Epithelial cell of alveolus of lung (primary cell): ENCODE measurements around the gene QPCTL. TPM values are rescaled to one million over a fixed set of nuclear protein-coding genes. Genes with fewer than 3 reads are reported as not detected.

Experiments
- total RNA-seq: library from RNA; depleted of rRNA; stranded (reverse); fragments of >200 nt; gene quantifications from 2 replicates; pipeline ENCODE4 v1.2.1, GENCODE V29; 2015

QPCTL gene
- 13.1 and 17.5 TPM in 2 replicates for total RNA-seq

GRCh38 chr19:45692187-45693105 is at the start of gene QPCTL:
QPCTL (plus strand) TSS chr19:45692666; CDS start chr19:45692704, 38 bp downstream.

GRCh38 chr19:45667620-45668341 is 24.7 kb upstream of the QPCTL start, which contains the start of gene GIPR:
GIPR (plus strand) TSS chr19:45668221; CDS start chr19:45669521, 1,300 bp downstream.

GRCh38 chr19:45691516-45692186 is 815 bp upstream of the QPCTL start, which contains the start of gene SNRPD2:
SNRPD2 (minus strand) TSS chr19:45691953; CDS start chr19:45691888, 65 bp downstream.

GRCh38 chr19:45730368-45731288 is 38.2 kb downstream of the QPCTL start, which contains the start of gene FBXO46:
FBXO46 (minus strand) TSS chr19:45730896; CDS start chr19:45713495, 17,401 bp downstream.

GRCh38 chr19:45733160-45733810 is 40.8 kb downstream of the QPCTL start, which contains the start of gene MEIOSIN:
MEIOSIN (plus strand) TSS chr19:45733439; CDS start chr19:45735377, 1,938 bp downstream.

Other genes with a start within 250 kb of the QPCTL start
- gene FOSB, start 224.7 kb upstream of the QPCTL start, total RNA-seq, result 7.4 and 16.4 TPM in 2 replicates
- gene RTN2, start 195.6 kb upstream of the QPCTL start, total RNA-seq, result 13.7 and 20.2 TPM in 2 replicates
- gene PPM1N, start 194.2 kb upstream of the QPCTL start, total RNA-seq, result 1.2 and 5.6 TPM in 2 replicates
- 52.7 and 162 TPM in 2 replicates for gene VASP, start 185.2 kb upstream of the QPCTL start, total RNA-seq
- 5.8 and 8.5 TPM in 2 replicates for gene OPA3, start 107.9 kb upstream of the QPCTL start, total RNA-seq
- 0.26 and 0.48 TPM in 2 replicates for gene GPR4, start 90.5 kb upstream of the QPCTL start, total RNA-seq
- 12.9 and 24.5 TPM in 2 replicates for gene EML2, start 53.3 kb upstream of the QPCTL start, total RNA-seq
- gene GIPR, start 24.4 kb upstream of the QPCTL start, total RNA-seq, result 1.7 TPM in 1 of 2 replicates, not detected in the other
- gene SNRPD2, start 713 bp upstream of the QPCTL start, total RNA-seq, result 274 and 363 TPM in 2 replicates
- gene FBXO46, start 38.2 kb downstream of the QPCTL start, total RNA-seq, result 11.3 and 12.8 TPM in 2 replicates
- 0.13 TPM in 1 of 2 replicates, not detected in the other for gene MEIOSIN, start 40.8 kb downstream of the QPCTL start, total RNA-seq
- 14.9 and 22.0 TPM in 2 replicates for gene SIX5, start 76.6 kb downstream of the QPCTL start, total RNA-seq
- gene DMPK, start 89.8 kb downstream of the QPCTL start, total RNA-seq, result 7.9 and 33.5 TPM in 2 replicates
- gene DMWD, start 100.2 kb downstream of the QPCTL start, total RNA-seq, result 28.7 and 32.5 TPM in 2 replicates
- gene RSPH6A, start 122.6 kb downstream of the QPCTL start, total RNA-seq, result 0.08 TPM in 1 of 2 replicates, not detected in the other
- gene SYMPK, start 170.5 kb downstream of the QPCTL start, total RNA-seq, result 28.1 and 34.9 TPM in 2 replicates
- 0.13 TPM in 1 of 2 replicates, not detected in the other for gene FOXA3, start 171.7 kb downstream of the QPCTL start, total RNA-seq
- 36.7 and 38.0 TPM in 2 replicates for gene IRF2BP1, start 193.5 kb downstream of the QPCTL start, total RNA-seq
- 1.8 and 6.8 TPM in 2 replicates for gene MYPOP, start 209.9 kb downstream of the QPCTL start, total RNA-seq
- not detected in 2 replicates for gene NANOS2, start 222.1 kb downstream of the QPCTL start, total RNA-seq